ENCODE measurements around the gene MTAP. TPM values are rescaled to one million over a fixed set of nuclear protein-coding genes. Genes with fewer than 3 reads are reported as not detected.

MTAP gene
- 5.8 to 18.0 TPM (median 9.1 TPM) in 5 replicates for total RNA-seq (2022; extraction: Qiagen RNA extraction)

GRCh38 chr9:21802418-21803000 lies at the start of gene MTAP:
TSS of gene MTAP (plus strand) at chr9:21802636. CDS start at chr9:21802749, 113 bp downstream.

Other genes starting within 250 kb of the MTAP start
- 0.15 TPM in 1 of 5 replicates, not detected in the others for gene CDKN2A, start 191.8 kb downstream of the MTAP start, total RNA-seq (2022; extraction: Qiagen RNA extraction)
- gene CDKN2B-AS1, start 192.2 kb downstream of the MTAP start, total RNA-seq (2022; extraction: Qiagen RNA extraction), result not detected in 5 replicates
- not detected in 5 replicates for gene CDKN2B, start 206.7 kb downstream of the MTAP start, total RNA-seq (2022; extraction: Qiagen RNA extraction)